Glutamatergic neuron (in vitro differentiated cells): ENCODE results near the gene GCN1. TPM values are rescaled to one million over a fixed set of nuclear protein-coding genes. Genes with fewer than 3 reads are reported as not detected.

Experiments
- DNase-seq: peaks from one replicate; pipeline ENCODE4 v3.0.0; 2022
- H3K27ac Mint-ChIP-seq: one replicate; pipeline ENCODE4 v1.8.0; 2020; ENCODE audit warnings: mild to moderate bottlenecking, mixed read lengths, inconsistent platforms; ENCODE audit not compliant: unreplicated experiment
- H3K27me3 Mint-ChIP-seq: one replicate; pipeline ENCODE4 v1.8.0; 2020; ENCODE audit warnings: mild to moderate bottlenecking, moderate library complexity, mixed read lengths, inconsistent platforms; ENCODE audit not compliant: unreplicated experiment
- H3K36me3 Mint-ChIP-seq: one replicate; pipeline ENCODE4 v1.8.0; 2020; ENCODE audit warnings: mild to moderate bottlenecking, mixed read lengths, inconsistent platforms; ENCODE audit not compliant: unreplicated experiment
- H3K4me1 Mint-ChIP-seq: one replicate; pipeline ENCODE4 v1.8.0; 2020; ENCODE audit warnings: mild to moderate bottlenecking, low read depth, mixed read lengths, inconsistent platforms; ENCODE audit not compliant: unreplicated experiment
- H3K4me3 Mint-ChIP-seq: one replicate; pipeline ENCODE4 v1.8.0; 2020; ENCODE audit warnings: mild to moderate bottlenecking, mixed read lengths, inconsistent platforms; ENCODE audit not compliant: unreplicated experiment
- H3K9me3 Mint-ChIP-seq: one replicate; pipeline ENCODE4 v1.8.0; 2020; ENCODE audit warnings: mild to moderate bottlenecking, moderate library complexity, mixed read lengths, inconsistent platforms; ENCODE audit not compliant: unreplicated experiment
- CTCF ChIP-seq: fragments of 200-600 bp; sonication (generic); IDR thresholded peaks from one replicate; pipeline ENCODE4 v1.5.0; 2021; ENCODE audit not compliant: partially characterized antibody, unreplicated experiment
- total RNA-seq: library from RNA; stranded (reverse); fragmentation: NEBNext Ultra II Directional; extraction: Animal tissue kit (Norgen Biotek cat#: 25700); gene quantifications from one replicate; pipeline ENCODE4 v1.2.1, GENCODE V29; 2021; ENCODE audit not compliant: unreplicated experiment

Gene GCN1
- total RNA-seq, 1 donor from 2014 or later: 173 TPM

- H3K27me3 Mint-ChIP-seq: peaks cover 8% of the 10 kb centered on the region
- no peak for TF ChIP-seq CTCF
- no peak for DNase-seq
- H3K4me1 Mint-ChIP-seq: peaks cover 15% of the 10 kb centered on the region
- H3K4me3 Mint-ChIP-seq: no peak overlapping the region
- H3K27ac Mint-ChIP-seq: no peak overlapping the region
- no peaks in the 10 kb centered on the region for H3K36me3 Mint-ChIP-seq
- H3K9me3 Mint-ChIP-seq: peaks cover 13% of the 10 kb centered on the region
These were observed 22.5 kb upstream of the GCN1 start for GRCh38 chr12:120216742-120217605.

- peak overlapping the region; percentile 34 for H3K4me3 Mint-ChIP-seq
- H3K4me1 Mint-ChIP-seq: peaks cover 15% of the 10 kb centered on the region
These were observed 21.5 kb upstream of the GCN1 start for GRCh38 chr12:120215766-120216735.

DNA sequence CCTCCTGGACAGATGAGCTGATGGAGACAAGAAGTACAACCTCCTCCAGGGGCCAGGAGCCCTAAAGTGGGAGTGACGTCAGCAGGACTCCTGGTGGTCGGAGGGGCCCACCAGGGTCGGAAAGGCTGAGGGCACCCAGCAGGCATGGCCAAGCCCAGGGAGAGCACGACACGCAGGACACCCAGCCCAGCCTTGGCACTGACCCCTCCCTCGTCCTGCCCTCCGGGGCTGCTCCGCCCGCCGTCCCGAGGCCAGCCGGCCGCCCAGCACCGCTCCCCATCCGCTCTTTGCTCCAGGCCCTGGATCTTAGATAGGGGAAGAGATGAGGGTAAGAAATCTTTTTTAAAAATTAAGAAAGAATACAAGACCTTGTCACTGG, 20.8 kb upstream of the GCN1 start:
- Mint-ChIP-seq H3K9me3 (peaks cover 13% of the 10 kb centered on the region), H3K4me1 (peaks cover 9% of the 10 kb centered on the region), H3K36me3 (no peaks in the 10 kb centered on the region), H3K27ac (peak overlapping the region; percentile 77), H3K4me3 (no peak overlapping the region), H3K27me3 (peaks cover 2% of the 10 kb centered on the region)
- TF ChIP-seq CTCF: no peak
- no peak for DNase-seq

More at GRCh38 chr12:120215766-120216735, 21.5 kb upstream of the GCN1 start:
- Mint-ChIP-seq H3K36me3 (no peaks in the 10 kb centered on the region), H3K9me3 (peaks cover 13% of the 10 kb centered on the region), H3K27ac (peak overlapping the region; percentile 77), H3K27me3 (peaks cover 8% of the 10 kb centered on the region)
- DNase-seq: no peak
- no peak for TF ChIP-seq CTCF

DNA sequence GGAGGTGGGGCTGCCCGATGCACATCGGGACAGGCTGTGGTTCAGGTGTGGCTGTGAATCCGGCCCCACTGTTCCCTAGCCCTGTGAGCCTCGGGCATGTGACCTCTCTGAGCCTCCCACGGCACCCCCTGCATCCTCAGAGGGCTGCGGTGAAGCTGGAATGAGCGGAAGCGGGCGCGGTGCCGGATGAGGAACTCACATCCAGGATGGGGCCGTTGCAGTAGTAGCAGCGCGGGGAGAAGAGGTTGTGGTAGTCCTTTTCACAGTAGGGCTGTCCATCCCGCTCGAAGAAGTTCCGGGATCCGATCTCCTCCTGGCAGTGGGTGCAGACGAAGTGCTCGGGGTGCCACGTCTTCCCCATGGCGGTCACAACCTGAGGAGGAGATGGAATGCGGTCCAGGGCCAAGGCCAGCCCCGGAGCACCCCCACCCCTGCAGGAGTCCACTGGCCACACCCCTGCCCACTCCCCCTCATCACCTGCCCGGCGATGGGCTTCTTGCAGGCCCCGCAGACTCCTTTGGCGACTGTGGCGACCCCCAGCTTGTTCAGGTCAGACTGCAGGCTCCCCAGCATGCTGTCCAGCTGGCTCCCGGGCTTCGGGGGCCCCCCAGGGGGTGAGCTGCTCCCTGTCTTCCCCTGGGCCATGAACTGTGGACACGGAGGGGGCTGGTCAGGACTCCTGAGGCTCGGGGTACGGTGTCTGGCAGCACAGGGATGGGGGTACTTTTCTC, 20.3 kb upstream of the GCN1 start:
- no peak for DNase-seq
- no peak overlapping the region for H3K4me3 Mint-ChIP-seq
- no peak for TF ChIP-seq CTCF
- peaks cover 7% of the 10 kb centered on the region for H3K4me1 Mint-ChIP-seq
- peaks cover 11% of the 10 kb centered on the region for H3K9me3 Mint-ChIP-seq
- no peaks in the 10 kb centered on the region for H3K36me3 Mint-ChIP-seq
- H3K27me3 Mint-ChIP-seq: peaks cover 2% of the 10 kb centered on the region
- H3K27ac Mint-ChIP-seq: no peak overlapping the region
